NCI-H774 (cell line): ENCODE data around the gene RTN4R.

Experiments used
- DNase-seq: peaks from one replicate; lab custom pipeline; 2025; lab: John Stamatoyannopoulos, UW

Gene RTN4R

GRCh38 chr22:20199413-20199842 is 68.7 kb downstream of the RTN4R start:
- no peak for DNase-seq

DNA sequence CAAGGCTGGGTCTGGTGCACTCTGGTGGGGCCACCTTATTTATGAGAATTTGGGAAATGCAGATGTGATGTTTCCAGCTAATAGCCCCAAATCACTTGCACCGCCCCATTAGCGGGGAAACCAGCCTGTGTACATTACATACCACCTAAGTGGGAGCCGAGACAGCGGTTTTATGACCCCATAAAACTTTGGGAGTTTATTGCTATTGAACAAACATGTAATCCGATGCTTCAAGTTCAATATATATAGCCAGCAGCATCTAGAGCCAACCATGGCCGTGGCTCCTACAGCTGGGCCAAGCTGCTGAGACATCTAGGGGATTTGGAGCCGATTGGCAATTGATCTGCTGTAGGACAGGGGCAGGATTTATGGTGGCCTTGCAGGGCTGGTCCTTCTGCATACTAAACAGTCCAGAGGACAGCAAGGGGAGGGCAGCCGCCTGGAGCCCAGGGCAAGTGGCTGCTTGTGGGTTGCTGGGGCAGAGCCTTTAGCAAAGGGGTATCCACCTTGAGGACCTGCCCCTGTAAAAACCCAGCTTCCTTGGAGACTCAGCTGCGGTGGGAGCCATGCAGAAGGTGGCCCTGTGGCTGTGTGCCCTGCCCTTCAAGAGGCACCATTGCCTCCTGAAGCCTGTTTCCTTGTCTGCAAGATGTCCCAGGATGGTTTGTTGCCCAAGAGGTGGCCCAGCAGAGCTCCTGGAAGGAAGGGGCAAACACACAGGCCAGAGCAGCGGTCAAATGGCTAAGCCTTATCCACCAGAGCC is 69.4 kb downstream of the RTN4R start:
- DNase-seq = no peak

GRCh38 chr22:20197407-20198030 is 70.6 kb downstream of the RTN4R start:
- no peak for DNase-seq

DNA sequence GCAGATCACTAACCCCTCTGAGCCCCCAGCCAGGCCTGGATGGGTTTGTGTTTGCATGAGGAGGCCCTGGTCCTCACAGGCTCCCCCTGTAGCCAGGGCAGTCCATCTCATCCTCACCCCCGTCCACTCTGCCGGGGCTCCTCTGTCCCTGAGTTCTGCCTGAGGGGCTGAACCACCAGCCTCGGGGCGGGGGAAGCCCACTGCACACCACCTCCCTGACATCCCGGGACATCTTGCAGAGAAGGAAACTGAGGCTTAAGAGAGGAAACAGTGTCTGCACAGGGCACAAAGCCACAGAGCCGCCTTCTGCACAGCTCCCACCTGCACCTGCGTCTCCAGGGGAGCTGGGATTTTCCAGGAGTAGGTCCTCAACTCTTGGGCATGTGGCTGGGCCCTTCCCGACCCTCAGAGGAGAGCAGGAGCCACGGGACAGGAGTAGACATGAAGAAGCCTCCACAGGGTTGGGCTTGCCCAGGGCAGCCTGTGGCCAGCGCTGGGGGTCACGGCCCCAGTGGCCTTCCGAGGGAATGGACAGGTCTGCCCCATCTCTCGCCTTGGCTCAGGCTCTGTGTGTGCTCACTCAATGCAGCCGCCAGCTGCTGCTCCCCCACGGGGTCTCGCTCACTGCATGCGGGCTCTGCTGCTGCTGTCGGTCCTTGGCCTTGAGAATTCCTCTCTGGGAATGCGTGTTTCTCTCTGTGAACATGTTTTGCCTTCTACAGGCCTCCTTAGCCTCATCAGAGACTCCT is 71.8 kb downstream of the RTN4R start:
- no peak for DNase-seq

DNA sequence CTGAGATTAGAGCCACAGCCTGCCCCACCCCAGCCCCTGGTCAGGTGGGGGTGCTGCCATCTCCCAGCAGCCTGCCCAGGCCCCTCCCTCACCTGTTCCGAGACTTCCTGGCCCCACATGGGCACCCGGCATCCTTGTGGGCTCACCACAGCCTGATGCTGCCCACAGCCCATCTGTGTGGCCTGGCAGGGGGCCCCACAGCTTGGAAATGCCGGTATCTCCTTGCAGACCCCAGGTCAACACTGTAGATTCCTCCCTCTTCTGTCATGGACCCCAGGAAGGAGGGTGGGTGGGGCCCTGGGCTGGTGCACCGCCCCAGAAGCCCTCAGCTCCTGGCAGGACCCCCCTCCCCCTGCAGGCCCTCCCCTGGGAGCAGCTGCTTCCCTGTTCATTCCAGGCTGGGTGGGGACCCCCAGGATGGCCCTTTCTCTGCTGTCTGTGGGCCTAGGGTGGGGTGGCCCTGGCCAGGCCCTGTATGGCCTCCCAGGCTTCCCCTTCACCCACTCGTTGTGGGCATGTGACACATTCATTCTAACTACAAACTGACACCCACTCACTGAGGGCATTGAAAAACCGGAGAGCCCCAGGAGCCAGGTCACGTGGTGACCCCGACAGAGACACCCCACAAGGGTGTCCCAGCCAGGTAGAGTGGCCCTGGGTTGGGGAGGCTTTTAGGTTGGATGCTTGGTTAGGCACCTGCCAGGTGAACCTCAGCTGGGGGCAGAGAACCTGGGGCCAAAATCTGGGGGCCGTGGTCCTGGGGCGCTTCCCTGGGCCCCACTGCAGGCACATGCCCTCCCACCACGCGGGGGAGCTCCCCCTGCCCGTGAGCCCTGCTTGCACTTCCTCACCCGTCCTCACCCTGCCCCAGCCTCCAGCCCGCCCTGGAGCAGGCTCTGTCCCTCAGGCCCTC is 73.2 kb downstream of the RTN4R start:
- DNase-seq = no peak

- no peak for DNase-seq
Measured at GRCh38 chr22:20193761-20194494, 74.2 kb downstream of the RTN4R start.

- no peak for DNase-seq
Measured at GRCh38 chr22:20192972-20193760, 75.0 kb downstream of the RTN4R start.

- DNase-seq = no peak
Measured at GRCh38 chr22:20192293-20192971, 75.7 kb downstream of the RTN4R start.

DNA sequence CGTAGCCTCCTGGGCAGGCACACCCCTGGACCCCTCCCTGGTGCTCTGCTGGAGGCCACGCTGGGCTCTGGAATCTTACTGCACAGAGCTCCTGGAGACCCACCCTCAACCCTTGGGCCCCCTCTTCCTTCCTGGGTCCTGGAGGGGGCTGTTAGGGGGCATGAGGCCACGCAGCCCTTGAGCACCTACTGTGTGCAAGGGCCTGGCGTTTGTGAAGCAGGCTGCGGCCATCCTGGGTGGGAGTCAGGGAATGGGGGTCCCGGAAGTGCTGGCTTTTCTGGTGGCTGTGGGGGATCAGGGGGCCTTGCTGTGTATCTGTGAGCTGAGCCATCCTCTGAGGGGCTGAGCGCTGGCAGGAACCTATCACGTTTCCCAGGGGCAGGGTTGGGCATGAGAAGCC is 76.3 kb downstream of the RTN4R start:
- no peak for DNase-seq
